T-helper 9 cell (primary cell): ENCODE results near the gene MPDU1.
A peak's percentile ranks its signal among the peaks of the same experiment; 100 is the strongest.
"Not testable (repeated sequence)": the region's sequence is repeated elsewhere in the genome, so short reads cannot be mapped to it uniquely, and the experiment has no call there.

Experiments used
- DNase-seq: peaks from one replicate; pipeline ENCODE4 v3.0.0-alpha.2; 2020

MPDU1 gene

DNA sequence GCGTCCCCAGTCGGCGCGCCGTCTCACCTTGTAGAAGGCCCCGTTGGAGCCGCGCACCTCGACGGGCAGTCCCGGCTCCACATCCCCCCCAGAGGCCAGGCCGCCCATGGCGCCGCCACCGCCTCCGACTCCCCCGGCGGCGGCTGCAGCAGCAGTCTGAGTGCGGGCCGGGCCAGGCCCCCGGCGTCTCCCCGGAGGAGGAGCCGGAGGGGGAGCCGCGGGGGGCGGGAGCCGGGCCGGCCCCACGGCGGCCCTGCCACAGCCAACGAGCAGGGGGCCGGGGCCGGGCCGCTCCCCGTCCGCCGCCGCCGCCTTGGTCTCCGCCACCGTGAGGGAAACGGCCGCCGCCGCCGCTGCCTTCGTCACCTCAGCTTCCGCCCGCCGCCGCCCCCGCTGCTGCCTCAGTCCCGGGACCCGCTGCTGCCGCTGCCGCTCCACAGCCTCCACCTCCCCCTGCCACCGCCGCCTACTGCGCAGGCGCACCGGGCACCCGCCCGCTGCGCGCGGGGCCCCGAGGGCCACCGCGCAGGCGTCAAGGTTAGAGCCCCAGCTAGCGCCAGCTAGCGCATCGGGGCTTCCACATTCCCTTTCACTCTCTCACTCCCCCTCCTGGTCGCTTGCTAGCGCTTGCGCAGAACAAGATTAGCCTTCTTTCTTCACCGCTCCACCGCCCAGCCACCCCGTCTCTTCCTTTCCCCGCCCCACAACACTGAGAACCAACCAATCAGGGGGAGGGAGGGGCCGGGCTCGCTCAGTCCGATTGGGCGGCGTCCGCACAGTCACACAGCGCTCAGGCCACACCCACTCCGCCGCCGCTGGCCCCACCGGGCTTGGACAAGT, 31.0 kb downstream of the MPDU1 start, which contains the start of gene FXR2:
Gene FXR2 (minus strand): TSS at position 473 of the 840 bp plus-strand sequence. CDS start 365 bp downstream, at position 108.
- DNase-seq, result peak; percentile 96

DNA sequence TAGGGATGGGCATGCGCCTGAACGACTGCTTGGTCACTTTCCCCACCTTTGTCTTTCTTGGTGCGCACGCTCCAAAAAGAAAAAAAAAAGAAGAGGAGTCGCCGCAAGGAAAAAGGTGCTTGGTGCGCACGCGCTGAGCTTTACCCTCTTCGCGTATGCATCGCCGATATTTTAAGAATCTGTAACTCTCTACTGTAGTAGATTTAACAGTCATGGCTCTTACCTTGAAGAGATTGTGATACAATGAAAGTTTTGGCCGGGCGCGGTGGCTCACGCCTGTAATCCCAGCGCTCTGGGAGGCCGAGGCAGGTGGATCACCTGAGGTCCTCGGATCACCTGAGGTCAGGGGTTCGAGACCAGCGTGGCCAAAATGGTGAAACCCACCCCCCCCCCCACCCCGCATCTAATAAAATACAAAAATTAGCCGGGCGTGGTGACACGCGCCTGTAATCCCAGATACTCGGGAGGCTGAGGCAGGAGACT, 31.7 kb downstream of the MPDU1 start:
- DNase-seq, result no peak

- no peak for DNase-seq
Observed at GRCh38 chr17:7618608-7619007, 35.0 kb downstream of the MPDU1 start.

GRCh38 chr17:7620835-7621234, 37.2 kb downstream of the MPDU1 start:
- DNase-seq, result no peak

DNA sequence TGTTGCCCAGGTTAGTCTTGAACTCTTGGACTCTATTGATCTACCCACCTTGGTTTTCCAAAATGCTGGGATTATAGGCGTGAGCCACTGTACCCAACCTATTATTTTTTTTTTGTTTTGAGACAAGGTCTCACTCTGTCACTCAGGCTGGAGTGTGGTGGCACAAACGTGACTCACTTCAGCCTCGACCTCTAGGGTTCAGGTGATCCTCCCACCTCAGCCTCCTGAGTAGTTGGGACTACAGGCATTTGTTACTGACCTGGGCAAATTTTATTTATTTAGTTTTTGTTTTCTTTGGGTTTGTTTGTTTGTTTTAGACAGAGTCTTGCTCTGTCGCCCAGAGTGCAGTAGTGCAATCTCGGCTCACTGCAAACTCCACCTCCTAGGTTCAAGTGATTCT, 40.0 kb downstream of the MPDU1 start:
- DNase-seq, result no peak

- not testable (repeated sequence) for DNase-seq
Observed at GRCh38 chr17:7625749-7626148, 42.1 kb downstream of the MPDU1 start.

DNA sequence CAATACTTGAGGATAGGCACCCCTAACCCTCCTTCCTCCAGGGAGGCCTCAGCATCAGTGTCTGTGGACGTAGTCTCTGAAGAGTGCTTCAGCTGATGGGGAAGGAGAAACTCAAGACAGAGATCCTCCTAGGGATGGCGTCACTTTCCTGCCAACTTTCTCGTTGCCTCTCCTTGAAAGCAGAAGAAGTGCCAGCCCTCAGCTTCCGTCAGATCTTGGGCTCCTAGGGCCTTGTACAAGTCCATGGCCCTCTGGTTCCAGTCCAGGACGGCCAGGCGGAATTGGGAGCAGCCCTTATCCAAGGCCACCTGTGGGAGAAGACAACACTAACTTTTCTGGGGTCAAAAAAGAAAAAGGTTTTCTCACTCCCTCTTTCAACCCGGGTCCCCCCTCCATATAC, 42.7 kb downstream of the MPDU1 start:
- no peak for DNase-seq

DNA sequence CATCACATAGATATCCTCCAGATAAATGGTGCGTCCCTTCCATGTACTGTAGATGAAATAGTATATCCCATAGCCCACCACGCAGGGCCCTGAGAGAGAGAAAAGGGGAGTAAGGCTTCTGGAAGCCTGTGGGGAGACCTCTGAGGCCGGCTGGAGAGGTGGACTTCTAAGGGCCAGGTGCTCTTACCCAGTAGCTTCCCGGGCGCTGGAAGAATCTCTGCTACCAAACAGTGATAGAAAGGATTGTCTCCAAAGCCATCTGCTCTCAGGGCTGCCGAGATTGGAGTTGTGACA, 43.3 kb downstream of the MPDU1 start:
- no peak for DNase-seq

GRCh38 chr17:7627250-7628121, 43.8 kb downstream of the MPDU1 start, which contains the start of gene SAT2:
SAT2 (minus strand) TSS chr17:7627821; CDS start chr17:7627635, 186 bp downstream.
- peak; percentile 75 for DNase-seq

DNA sequence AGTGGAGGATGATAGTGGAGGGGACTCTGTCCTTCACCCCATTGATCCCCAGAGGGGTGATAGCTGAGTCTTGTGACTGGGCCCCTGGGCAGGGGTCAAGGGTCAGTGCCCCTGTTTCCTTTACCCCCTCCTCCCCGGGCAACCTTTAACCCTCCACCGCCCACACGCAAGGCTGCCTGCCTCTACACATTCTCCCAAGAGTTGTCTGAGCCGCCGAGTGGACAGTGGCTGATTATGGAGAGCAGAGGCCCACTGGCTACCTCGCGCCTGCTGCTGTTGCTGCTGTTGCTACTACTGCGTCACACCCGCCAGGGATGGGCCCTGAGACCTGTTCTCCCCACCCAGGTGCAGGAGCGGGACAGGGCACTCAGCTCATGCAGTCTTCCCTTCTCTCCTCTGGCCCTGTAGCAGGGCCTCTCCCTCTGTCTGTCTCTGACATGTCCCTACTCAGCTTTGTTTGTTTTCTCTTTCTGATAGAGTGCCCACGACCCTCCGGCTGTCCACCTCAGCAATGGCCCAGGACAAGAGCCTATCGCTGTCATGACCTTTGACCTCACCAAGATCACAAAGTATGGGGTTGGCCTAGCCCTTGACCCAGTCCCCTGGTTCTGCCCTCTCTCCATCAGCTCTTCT, 46.4 kb downstream of the MPDU1 start, which contains the start of gene SHBG:
Gene SHBG (plus strand): TSS at position 197 of the 633 bp plus-strand sequence. CDS start 38 bp downstream, at position 235.
- no peak for DNase-seq

GRCh38 chr17:7631398-7632380, 48.0 kb downstream of the MPDU1 start:
- DNase-seq, result no peak

GRCh38 chr17:7632492-7632894, 48.8 kb downstream of the MPDU1 start:
- DNase-seq, result no peak

- no peak for DNase-seq
Observed at GRCh38 chr17:7633093-7633492, 49.4 kb downstream of the MPDU1 start.

DNA sequence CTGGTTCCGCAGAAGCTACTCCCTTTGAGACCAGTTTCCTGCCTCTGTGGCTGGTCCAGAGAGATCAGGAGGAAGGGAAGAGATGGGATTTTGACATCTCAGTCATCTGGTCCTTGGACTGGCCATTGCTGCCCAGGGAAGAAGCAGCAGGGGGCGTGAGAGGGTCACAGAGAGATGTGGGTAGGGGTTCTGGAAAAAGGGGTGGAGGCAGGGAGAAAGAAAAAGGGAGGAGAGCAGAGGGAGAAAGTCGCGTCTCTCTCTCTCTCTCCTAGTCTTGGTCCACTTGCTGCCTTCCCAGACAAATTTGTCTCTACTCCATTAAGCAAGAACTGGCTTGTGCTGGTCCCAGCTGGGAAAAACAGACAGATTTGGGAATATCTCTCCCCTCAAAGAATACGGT, 50.7 kb downstream of the MPDU1 start:
- DNase-seq, result no peak

DNA sequence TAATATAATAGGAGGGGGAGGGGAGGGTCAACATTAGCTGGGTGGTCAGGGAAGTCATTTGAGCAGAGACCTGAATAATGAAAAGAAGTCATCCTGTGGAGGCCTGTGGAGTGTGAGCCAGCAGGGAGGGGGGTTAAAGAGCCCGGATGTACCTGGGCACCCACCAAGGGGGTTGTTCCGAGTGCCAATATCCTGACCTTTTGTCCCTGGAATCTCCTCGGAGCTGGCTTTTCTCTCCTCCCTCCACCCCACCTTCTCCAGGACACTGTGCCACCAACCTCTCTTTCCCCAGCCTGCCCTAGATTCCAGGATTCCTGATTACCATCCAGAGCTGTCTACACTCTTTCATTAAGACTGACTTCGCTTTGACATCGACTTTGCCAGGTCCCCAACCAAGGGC, 52.5 kb downstream of the MPDU1 start:
- DNase-seq, result no peak
